HepG2 (cell line): Measurements from ENCODE around the gene COL10A1. TPM values are rescaled to one million over a fixed set of nuclear protein-coding genes. Genes with fewer than 3 reads are reported as not detected.

ENCODE experiments used
- ATAC-seq: fragments of 200-7000 bp; cut with Tn5 transposase; 3 replicates; pipeline ENCODE4 v1.9.1; 2020; ENCODE audit warnings: mild to moderate bottlenecking, moderate library complexity
- BruUV-seq: library from RNA; stranded (reverse); fragments of 400-500 nt; replicated peaks from 2 replicates; lab custom pipeline; 2021; lab: Mats Ljungman, UMichigan
- CTCF ChIA-PET: fragments of 300-600 bp; formaldehyde crosslinking; extraction: SDS; loops from one replicate; lab custom pipeline; 2021; ENCODE audit warnings: low total read pairs, inconsistent platforms, low intra/inter-chr PET ratio; lab: Yijun Ruan, JAX
- POLR2A ChIA-PET: fragments of 350-600 bp; sonication (Branson Sonifier 250); formaldehyde crosslinking; loops from one replicate; lab custom pipeline; 2020; ENCODE audit warnings: antibody characterized with exemption, inconsistent platforms; lab: Yijun Ruan, JAX
- DNase-seq: peaks from one replicate; pipeline ENCODE4 v3.0.0-alpha.2; 2015; ENCODE audit warnings: low spot score
- FAIRE-seq: peaks from 3 replicates; lab custom pipeline; 2011; peaks lifted over from hg19 to GRCh38; lab: Jason Lieb, UNC
- H2AFZ ChIP-seq: one replicate; pipeline ENCODE4 v1.6.1; 2011; ENCODE audit warnings: low read length, inconsistent platforms
- H3K27ac ChIP-seq: fragments of 300-600 bp; 3 replicates; pipeline ENCODE4 v1.8.0; 2011; ENCODE audit warnings: mixed run types, mild to moderate bottlenecking, mixed read lengths, low read length, inconsistent platforms; ENCODE audit not compliant: insufficient read depth; ENCODE audit errors: extremely low read length
- H3K27me3 ChIP-seq, 2 experiments: fragments of 200-600 bp in 1 of 2; 2 replicates in 1 of 2; 3 replicates in 1 of 2; pipeline versions ENCODE4 v1.6.0 to v1.8.0; 2011; ENCODE audit warnings: low read length in 2 of 2, mild to moderate bottlenecking in 2 of 2, moderate library complexity in 2 of 2, inconsistent platforms in 1 of 2; ENCODE audit not compliant: insufficient read depth in 2 of 2, control insufficient read depth in 1 of 2
- H3K36me3 ChIP-seq, 2 experiments: fragments of 200-600 bp in 1 of 2; replicated peaks in 1 of 2; 2 replicates in 1 of 2; 3 replicates in 1 of 2; pipeline versions ENCODE4 v1.5.1 to v1.8.0; 2011; ENCODE audit warnings: low read length in 2 of 2, inconsistent platforms in 1 of 2; ENCODE audit not compliant: insufficient read depth in 2 of 2, control insufficient read depth in 1 of 2
- H3K4me1 ChIP-seq: 2 replicates; pipeline ENCODE4 v1.5.1; 2012; ENCODE audit warnings: low read length, inconsistent platforms; ENCODE audit not compliant: insufficient read depth
- H3K4me2 ChIP-seq: 2 replicates; pipeline ENCODE4 v1.6.0; 2011; ENCODE audit warnings: low read depth, low read length, inconsistent platforms
- H3K4me3 ChIP-seq, 3 experiments: fragments of 200-600 bp in 1 of 3; sonication (generic), shearing (Covaris generic) in 1 of 3; replicated peaks in 1 of 3; 2 replicates each; pipeline ENCODE4 v1.5.1; 2011 to 2016; ENCODE audit warnings: low read length in 3 of 3, inconsistent platforms in 2 of 3, low read depth in 2 of 3, mild to moderate bottlenecking in 2 of 3, control low read depth in 1 of 3, mixed read lengths in 1 of 3; ENCODE audit not compliant: insufficient read depth in 1 of 3
- H3K79me2 ChIP-seq: one replicate; pipeline ENCODE4 v1.6.1; 2011; ENCODE audit warnings: low read length, inconsistent platforms; ENCODE audit not compliant: insufficient read depth
- H3K9ac ChIP-seq: 2 replicates; pipeline ENCODE4 v1.6.0; 2011; ENCODE audit warnings: mild to moderate bottlenecking, low read depth, low read length, inconsistent platforms; ENCODE audit not compliant: insufficient read depth
- H3K9me3 ChIP-seq: 2 replicates; pipeline ENCODE4 v1.5.1; 2012; ENCODE audit warnings: mild to moderate bottlenecking, low read length
- H4K20me1 ChIP-seq: 2 replicates; pipeline ENCODE4 v1.6.0; 2011; ENCODE audit warnings: inconsistent platforms, mild to moderate bottlenecking, low read length, moderate library complexity; ENCODE audit not compliant: insufficient read depth
- FOXM1 ChIP-seq: sonication (generic); formaldehyde crosslinking; IDR thresholded peaks from 2 replicates; pipeline ENCODE4 v1.5.0; 2020; ENCODE audit warnings: missing genetic modification reagents
- MAFF ChIP-seq: IDR thresholded peaks from 2 replicates; pipeline ENCODE4 v1.6.1; 2011; ENCODE audit warnings: low read depth, low read length, improper control_type of control experiment
- MAFK ChIP-seq, 2 experiments: IDR thresholded peaks in 1 of 2; conservative IDR thresholded peaks in 1 of 2; 2 replicates each; pipeline ENCODE4 v1.6.1; 2011; ENCODE audit warnings: improper control_type of control experiment in 2 of 2, low read length in 2 of 2
- RBFOX2 ChIP-seq: fragments of 200-400 bp; formaldehyde crosslinking; IDR thresholded peaks from 2 replicates; pipeline ENCODE4 v1.6.1; 2017; ENCODE audit warnings: low read depth, mild to moderate bottlenecking, low read length
- RCOR2 ChIP-seq: IDR thresholded peaks from 2 replicates; pipeline ENCODE4 v1.6.1; 2016; ENCODE audit warnings: missing biosample characterization, missing genetic modification reagents
- SALL1 ChIP-seq: sonication (generic); formaldehyde crosslinking; IDR thresholded peaks from 2 replicates; pipeline ENCODE4 v1.8.0; 2022; ENCODE audit warnings: mild to moderate bottlenecking, missing genetic modification reagents
- ZNF317 ChIP-seq: sonication (generic); formaldehyde crosslinking; IDR thresholded peaks from 2 replicates; pipeline ENCODE4 v1.5.0; 2020; ENCODE audit warnings: mild to moderate bottlenecking, missing genetic modification reagents
- WGBS: methylation state at CpG from one replicate; pipeline ENCODE4 v1.1.6; 2017; ENCODE audit warnings: low lambda C conversion rate; 5-methylcytosine and 5-hydroxymethylcytosine counted together
- in situ Hi-C: cut with HindIII; loops from 2 replicates; pipeline ENCODE4 v1.10.0; 2017; ENCODE audit warnings: low pct_unique_long_range_greater_than_20kb; ENCODE audit not compliant: extremely low pct_ligation_motif_present
- intact Hi-C: fragments of 100-400 bp; cut with micrococcal nuclease; formaldehyde crosslinking; loops from one replicate; pipeline ENCODE4 v1.10.0; 2022; ENCODE audit not compliant: unreplicated experiment
- polyA plus RNA-seq, 8 experiments: library from polyadenylated mRNA; depleted of rRNA in 3 of 8; stranded (reverse) in 7 of 8; unstranded in 1 of 8; fragments of >200 nt; fragmentation: Illumina TruSeq in 4 of 8; extraction: Trizol in 4 of 8; gene quantifications; 2 replicates each; pipeline versions ENCODE4 v1.2.1 to v1.2.3, GENCODE V29; 2011 to 2016; ENCODE audit warnings: low read depth in 4 of 8, missing spikeins in 1 of 8, mixed read lengths in 1 of 8; ENCODE audit not compliant: insufficient read depth in 1 of 8
- total RNA-seq, 5 experiments: library from RNA; depleted of rRNA; stranded (reverse); fragments of >200 nt; fragmentation: Illumina TruSeq; extraction: Trizol; gene quantifications; 2 replicates each; pipeline ENCODE4 v1.2.3, GENCODE V29; 2016; ENCODE audit warnings: low read depth in 1 of 5

The COL10A1 gene
- total and polyA plus RNA-seq, 2 of the 13 experiments (the other 11 are each of a cell fraction or from before 2014, with no cell fraction given), result 0.07 TPM; not detected in 1

GRCh38 chr6:116100419-116101301, 25.3 kb downstream of the COL10A1 start, which contains the start of gene NT5DC1 (continued):
- TF ChIP-seq RBFOX2, result peak; percentile 100
- TF ChIP-seq SALL1, result peak; percentile 91

- intact Hi-C loops, result no loop called here
- Histone ChIP-seq H3K9me3 (peaks cover 15% of the 10 kb centered on the region), H3K27ac (no peak overlapping the region), H3K27me3 (no peaks in the 10 kb centered on the region; a peak in 1 of 5 replicates), H3K9ac (no peak overlapping the region), H3K36me3 (no peaks in the 10 kb centered on the region), H4K20me1 (no peaks in the 10 kb centered on the region), H3K4me2 (peak overlapping the region; percentile 86), H3K4me3 (no peak overlapping the region), H3K79me2 (peaks cover 24% of the 10 kb centered on the region), H2AFZ (no peak overlapping the region), H3K4me1 (peaks cover 45% of the 10 kb centered on the region)
- WGBS, result 65% methylated on average over 1 of the region's 1 CpG
- POLR2A ChIA-PET, result no interaction called here
- CTCF ChIA-PET, result interaction anchor here (1.2 kb wide), 1 partner anchor 88 kb away, joined by 6 read pairs; no protein-coding TSS in a partner anchor
- no peak for ATAC-seq
- no TSS peak for BruUV-seq
- in situ Hi-C loops, result loop anchor here (5.0 kb wide), 1 partner anchor 87 kb away; no protein-coding TSS in a partner anchor
- DNase-seq, result no peak
- TF ChIP-seq MAFF (peak; percentile 96), FOXM1 (CRISPR knock-in tag) (no peak), MAFK (conservative IDR thresholded peaks at IDR 0.05 in 1 of 2, IDR thresholded peaks at IDR 0.05 in 1 of 2; ENCODE audit: low read length in 2 of 2) (peak; percentile 92 to 94), ZNF317 (CRISPR knock-in tag) (no peak), RCOR2 (CRISPR knock-in tag) (no peak)
- FAIRE-seq, result no peak
These were observed 26.9 kb downstream of the COL10A1 start for GRCh38 chr6:116099036-116099435.
